Kidney epithelial cell (primary cell): ENCODE results near the gene FXR2. TPM values are rescaled to one million over a fixed set of nuclear protein-coding genes. Genes with fewer than 3 reads are reported as not detected.
A peak's percentile ranks its signal among the peaks of the same experiment; 100 is the strongest.

Experiments
- DNase-seq: peaks from one replicate; pipeline ENCODE4 v3.0.0-alpha.2; 2010; ENCODE audit warnings: low read depth
- H3K27me3 ChIP-seq: 2 replicates; pipeline ENCODE4 v1.6.0; 2011; ENCODE audit warnings: low read length; ENCODE audit not compliant: control insufficient read depth, insufficient read depth
- H3K36me3 ChIP-seq: 2 replicates; pipeline ENCODE4 v1.5.1; 2011; ENCODE audit warnings: low read length; ENCODE audit not compliant: control insufficient read depth, insufficient read depth
- H3K4me3 ChIP-seq: 2 replicates; pipeline ENCODE4 v1.5.1; 2011; ENCODE audit warnings: low read depth, mild to moderate bottlenecking, control low read depth, low read length
- CTCF ChIP-seq: IDR thresholded peaks from 2 replicates; pipeline ENCODE4 v1.5.1; 2011; ENCODE audit warnings: mild to moderate bottlenecking, moderate library complexity, low read length, control low read depth, inconsistent platforms; ENCODE audit not compliant: insufficient read depth, poor library complexity, severe bottlenecking
- total RNA-seq: library from RNA; depleted of rRNA; stranded (reverse); fragments of >200 nt; gene quantifications from 2 replicates; pipeline ENCODE4 v1.2.3, GENCODE V29; 2015

FXR2 gene
- total RNA-seq, 1 donor from 2014 or later: 45.7 TPM

- Histone ChIP-seq H3K27me3 (no peaks in the 10 kb centered on the region), H3K36me3 (peaks cover 10% of the 10 kb centered on the region), H3K4me3 (peak overlapping the region; percentile 53)
- DNase-seq: no peak
- TF ChIP-seq CTCF: no peak
Observed at GRCh38 chr17:7572338-7572587, 42.4 kb downstream of the FXR2 start.

- Histone ChIP-seq H3K36me3 (peaks cover 6% of the 10 kb centered on the region), H3K27me3 (no peaks in the 10 kb centered on the region), H3K4me3 (no peak overlapping the region)
- no peak for DNase-seq
- TF ChIP-seq CTCF: no peak
Observed at GRCh38 chr17:7570351-7570750, 44.3 kb downstream of the FXR2 start.

GRCh38 chr17:7569571-7569970 lies 45.1 kb downstream of the FXR2 start:
- no peak for DNase-seq
- H3K27me3 ChIP-seq: no peaks in the 10 kb centered on the region
- no peak overlapping the region for H3K4me3 ChIP-seq
- no peak for TF ChIP-seq CTCF
- H3K36me3 ChIP-seq: peaks cover 3% of the 10 kb centered on the region

- no peak for TF ChIP-seq CTCF
- DNase-seq: no peak
- peaks cover 2% of the 10 kb centered on the region for H3K36me3 ChIP-seq
Observed at GRCh38 chr17:7563115-7563869, 51.4 kb downstream of the FXR2 start.

GRCh38 chr17:7562208-7562605 lies 52.5 kb downstream of the FXR2 start:
- peaks cover 2% of the 10 kb centered on the region for H3K36me3 ChIP-seq
- peak overlapping the region; percentile 83 for H3K4me3 ChIP-seq
- DNase-seq: no peak
- no peaks in the 10 kb centered on the region for H3K27me3 ChIP-seq
- no peak for TF ChIP-seq CTCF

More at GRCh38 chr17:7563115-7563869, 51.4 kb downstream of the FXR2 start:
- Histone ChIP-seq H3K4me3 (peak overlapping the region; percentile 83), H3K27me3 (no peaks in the 10 kb centered on the region)

- DNase-seq: no peak
- peak within 1 kb of the TSS; percentile 83 for H3K4me3 ChIP-seq
- no peak for TF ChIP-seq CTCF
- no peaks in the 10 kb centered on the region for H3K27me3 ChIP-seq
- H3K36me3 ChIP-seq: peaks cover 2% of the 10 kb centered on the region
Observed at GRCh38 chr17:7561589-7562207, 53.0 kb downstream of the FXR2 start, which contains the start of gene SENP3. Gene SENP3, plus strand, starts transcription at chr17:7561919. Its CDS starts 1,158 bp downstream, at chr17:7563077.
